Activated CD8-positive, alpha-beta memory T cell treated with anti-CD3 and anti-CD28 coated beads, Interleukin-2, amount 50 U/mL, for 48 hours (primary cell): Measurements from ENCODE around the gene KCNA4.
"Not testable (repeated sequence)": the region's sequence is repeated elsewhere in the genome, so short reads cannot be mapped to it uniquely, and the experiment has no call there.

Experiments used
- DNase-seq: peaks from one replicate; pipeline ENCODE4 v3.0.0-alpha.2; 2020

Gene KCNA4

DNA sequence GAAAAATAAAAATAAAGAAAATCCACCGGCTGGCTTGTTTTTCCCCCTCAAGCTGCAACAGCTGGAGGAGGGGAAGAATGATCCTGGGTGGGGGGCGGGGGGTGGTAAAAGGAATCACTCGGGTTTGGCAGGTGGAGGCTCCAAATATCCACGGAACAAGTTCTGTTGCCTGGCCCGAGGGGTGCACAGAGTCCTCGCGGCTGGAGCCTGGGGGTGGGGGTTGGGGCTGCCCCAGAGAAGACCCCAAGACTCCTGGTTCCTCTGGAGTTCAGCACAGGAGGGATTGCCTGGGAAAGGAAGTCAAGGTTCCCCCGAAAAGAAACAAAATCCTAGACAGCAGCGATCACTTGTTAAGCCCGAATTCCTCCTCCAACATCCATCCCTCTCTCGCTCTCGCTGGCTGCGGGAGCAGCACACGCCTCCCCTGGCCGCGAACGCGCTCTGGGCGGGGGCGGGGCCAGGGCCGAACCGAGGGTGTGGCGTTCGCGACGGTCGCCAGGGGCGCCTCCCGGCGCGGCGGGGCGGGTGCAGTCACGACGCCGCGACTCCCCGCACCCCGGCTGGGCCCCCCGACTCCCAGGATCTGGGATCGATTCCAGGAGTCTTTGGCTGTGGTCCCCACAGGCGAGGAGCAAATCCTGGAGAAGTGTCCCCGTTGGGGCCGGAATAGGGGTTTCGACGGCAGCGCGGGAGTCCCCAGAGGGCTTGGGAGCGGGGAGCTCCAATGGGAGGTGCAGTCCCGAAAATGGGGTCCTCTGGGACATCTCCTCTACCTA is at the start of gene KCNA4:
Gene KCNA4, minus strand, starts transcription at position 443 of the 776 bp plus-strand sequence. CDS start 4,352 bp downstream, outside the sequence.
- no peak for DNase-seq

DNA sequence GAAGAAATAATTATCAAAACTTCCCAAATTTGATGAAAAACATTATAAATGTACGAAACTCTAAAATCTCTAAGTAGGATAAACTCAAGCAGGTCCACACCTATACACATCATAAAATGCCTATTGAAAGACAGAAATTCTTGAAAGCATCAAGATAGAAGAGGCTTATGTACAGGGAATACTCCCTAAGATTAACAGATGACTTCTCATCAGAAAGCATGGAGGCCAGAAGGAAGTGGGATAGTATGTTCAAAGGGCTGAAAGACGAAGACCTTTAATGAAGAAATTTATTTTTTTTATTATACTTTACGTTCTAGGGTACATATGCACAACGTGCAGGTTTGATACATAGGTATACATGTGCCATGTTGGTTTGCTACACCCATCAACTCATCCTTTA is 45.3 kb upstream of the KCNA4 start:
- DNase-seq, result no peak

DNA sequence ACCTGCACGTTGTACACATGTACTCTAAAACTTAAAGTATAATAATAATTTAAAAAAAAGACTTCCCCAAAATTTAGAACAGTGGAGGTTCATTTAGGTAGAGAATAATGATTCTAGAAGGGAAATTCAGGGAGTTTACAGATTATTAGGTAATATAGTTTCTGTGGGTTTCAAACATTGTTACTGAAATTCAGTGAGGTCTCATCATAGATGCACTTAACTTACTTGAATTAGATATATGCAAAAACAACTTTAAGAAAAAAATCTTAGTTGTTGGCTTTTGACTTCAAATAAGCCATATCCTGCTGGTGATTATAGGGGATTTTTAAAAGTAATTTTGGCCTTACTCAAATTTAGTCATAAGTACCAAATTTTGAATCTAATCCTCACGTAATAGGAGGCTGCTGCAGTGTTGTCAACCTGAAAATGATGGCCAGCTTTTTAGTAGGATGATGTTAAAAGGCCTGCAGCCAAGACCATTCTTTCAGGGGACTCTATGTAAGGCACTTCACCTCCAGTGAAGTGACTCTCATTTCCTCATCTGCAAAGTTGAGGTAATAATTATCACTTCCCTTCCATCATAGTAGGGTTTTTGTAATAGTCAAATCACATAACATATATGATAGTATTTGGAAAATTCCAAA is 42.5 kb upstream of the KCNA4 start:
- no peak for DNase-seq

DNA sequence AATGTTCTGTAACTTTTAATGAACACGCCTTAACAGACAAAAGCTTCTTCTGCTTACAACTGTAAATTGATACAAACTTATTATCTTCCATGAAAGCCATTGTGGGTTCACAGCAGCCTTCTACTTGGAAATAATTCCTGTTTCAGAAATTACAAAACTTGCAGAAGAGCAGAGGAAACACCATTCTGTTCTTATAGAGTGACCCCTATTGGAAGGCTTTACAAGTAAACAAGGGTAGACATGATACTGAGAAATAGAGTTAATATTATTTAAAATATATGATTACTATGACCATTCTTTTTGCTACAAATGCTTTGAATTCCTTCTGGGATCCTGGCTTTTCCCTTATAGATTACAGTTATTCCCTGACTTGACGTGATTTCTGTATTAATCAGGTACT is 32.4 kb upstream of the KCNA4 start:
- DNase-seq, result no peak

DNA sequence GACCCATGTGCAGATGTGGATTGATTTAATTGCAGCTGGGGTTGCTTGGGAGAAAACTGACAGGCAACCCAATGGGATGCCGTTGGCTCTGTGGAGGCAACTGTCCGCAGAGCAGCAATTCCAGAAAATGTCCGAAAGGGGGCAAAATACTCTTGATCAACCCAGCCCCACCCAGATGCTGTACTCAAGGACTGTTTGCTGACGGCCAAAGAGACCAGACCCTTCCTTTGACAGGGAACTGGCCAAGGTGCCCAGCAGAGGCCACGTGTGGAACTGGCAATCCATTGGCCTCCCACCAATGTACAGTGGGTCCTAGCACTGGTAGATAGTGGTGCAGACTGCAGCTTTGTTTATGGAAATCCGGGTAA is 29.7 kb upstream of the KCNA4 start:
- no peak for DNase-seq

DNA sequence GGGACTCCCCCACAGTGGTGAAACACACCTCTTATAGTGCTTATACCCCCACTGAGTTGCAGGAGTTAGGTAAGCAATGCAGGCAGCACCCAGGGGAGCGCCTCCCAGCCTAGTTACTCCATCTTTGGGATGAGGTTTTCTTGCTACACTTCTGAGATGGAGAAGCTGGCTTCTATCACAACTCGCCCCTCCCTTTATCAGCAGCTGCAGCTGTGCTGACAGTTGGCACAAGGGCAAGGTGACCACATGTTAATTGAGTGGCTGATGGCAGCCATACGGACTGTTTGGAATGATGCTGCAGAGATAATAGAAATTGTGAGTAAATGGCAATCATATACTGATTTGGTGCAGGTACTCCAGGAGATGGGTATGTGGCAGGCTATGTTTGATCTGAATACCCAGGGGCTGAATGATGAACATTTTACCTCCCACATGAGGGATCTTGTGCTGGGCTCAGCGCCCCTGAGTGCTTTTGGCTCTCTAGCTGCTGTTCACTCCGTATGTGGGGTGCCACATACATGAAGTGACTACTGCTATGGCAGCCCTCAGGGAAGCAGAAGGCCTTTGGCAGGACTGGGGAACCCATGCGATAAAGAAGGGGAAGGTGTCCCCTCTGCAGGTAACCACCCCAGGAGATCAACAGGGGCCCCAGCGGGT is 29.2 kb upstream of the KCNA4 start:
- DNase-seq, result no peak

DNA sequence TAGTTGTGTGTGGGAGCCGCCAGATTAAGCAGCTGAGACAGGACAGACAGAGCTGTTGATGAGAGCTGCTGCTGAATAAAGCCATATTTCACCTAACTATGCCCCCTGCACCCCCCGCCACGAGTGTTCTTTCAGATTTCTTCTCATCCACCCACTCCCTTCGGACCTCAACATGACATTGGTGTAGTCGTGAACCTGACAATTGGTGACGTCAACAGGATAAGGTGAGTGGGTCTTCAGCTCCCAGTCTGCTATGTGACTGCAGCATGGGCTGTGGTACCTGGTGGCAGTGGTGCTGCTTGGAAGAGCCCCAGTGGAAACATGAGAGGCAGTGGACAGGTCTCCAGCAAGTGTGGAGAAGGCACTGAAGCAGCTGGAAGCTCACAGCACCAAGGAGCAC is 28.3 kb upstream of the KCNA4 start:
- DNase-seq, result no peak

DNA sequence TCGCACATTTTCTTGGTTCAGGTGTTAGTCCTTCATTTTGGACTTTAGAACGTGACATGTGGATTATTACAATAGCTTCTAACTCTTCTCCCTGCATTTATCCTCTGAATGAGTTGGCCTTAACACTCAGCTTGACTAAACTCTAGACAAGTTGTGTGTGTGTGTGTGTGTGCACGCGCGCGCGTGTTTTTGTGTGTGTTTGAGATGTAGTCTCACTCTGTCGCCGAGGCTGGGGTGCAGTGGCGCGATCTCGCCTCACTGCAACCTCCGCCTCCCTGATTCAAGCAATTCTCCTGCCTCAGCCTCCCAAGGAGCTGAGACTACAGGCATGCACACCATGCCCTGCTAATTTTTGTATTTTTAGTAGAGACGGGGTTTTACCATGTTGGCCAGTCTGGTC is 24.3 kb upstream of the KCNA4 start:
- DNase-seq, result no peak

DNA sequence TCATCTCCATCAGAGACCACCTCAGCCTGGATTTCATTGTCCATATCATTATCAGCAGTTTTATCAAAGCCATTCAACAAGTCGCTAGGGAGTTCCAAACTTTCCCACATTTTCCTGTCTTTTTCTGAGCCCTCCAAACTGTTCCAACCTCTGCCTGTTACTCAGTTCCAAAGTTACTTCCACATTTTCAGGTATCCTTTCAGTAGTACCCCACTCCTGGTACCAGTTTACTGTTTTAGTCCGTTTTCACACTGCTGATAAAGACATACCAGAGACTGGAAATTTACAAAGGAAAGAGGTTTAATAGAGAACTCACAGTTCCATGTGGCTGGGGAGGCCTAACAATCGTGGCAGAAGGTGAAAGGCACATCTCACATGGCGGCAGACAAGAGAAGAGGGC is 17.9 kb upstream of the KCNA4 start:
- DNase-seq, result not testable (repeated sequence)

DNA sequence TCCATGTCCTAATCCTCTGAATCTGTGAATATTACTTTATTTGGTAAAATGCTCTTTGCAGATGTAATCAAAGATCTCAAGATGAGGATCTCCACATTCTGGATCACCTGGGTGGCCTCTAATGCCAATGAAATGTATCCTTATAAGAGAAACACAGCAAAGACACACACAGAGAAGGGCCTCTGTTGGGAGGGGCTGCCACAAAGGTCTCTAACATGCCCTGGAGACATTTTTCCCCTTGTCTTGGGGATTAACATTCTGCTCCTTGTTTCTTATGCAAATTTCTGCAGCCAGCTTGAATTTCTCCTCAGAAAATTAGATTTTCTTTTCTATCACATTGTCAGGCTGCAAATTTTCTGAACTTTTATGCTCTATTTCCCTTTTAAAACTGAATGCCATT is 17.3 kb upstream of the KCNA4 start:
- DNase-seq, result not testable (repeated sequence)

DNA sequence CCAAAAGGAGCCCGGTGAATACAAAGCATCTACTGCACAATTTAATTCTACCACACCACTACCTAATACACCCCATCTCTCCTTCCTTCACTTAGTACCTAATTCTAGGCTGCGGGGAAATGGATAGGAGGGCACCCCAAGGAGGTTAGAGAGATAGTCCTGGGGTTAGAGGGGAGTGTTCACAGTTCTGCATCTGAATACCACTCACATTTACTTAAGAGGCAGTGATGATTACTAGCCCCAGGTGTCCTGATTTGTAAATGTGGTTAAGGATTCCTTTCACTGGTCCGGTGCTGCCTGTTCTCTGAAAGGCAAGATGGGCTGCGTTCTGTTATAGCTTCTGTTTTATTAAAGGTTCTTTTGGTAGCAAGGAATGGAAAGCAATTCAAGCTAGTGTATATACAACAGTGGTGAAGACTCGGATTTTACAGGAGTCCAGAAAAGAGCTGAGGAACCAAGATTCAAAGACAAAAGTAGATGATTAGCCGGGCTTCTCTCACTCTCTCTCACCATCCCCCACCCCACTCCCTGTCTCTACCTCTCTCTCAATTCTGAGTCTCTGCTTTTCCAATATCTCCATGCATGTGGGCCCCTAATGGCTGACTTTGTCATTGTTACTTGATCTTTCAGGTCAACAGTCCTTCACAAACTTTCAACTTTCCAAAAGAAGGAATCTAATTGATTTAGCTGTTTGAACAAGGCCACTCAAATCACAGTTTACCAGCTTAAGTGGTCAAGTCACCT is 8.7 kb upstream of the KCNA4 start:
- no peak for DNase-seq

DNA sequence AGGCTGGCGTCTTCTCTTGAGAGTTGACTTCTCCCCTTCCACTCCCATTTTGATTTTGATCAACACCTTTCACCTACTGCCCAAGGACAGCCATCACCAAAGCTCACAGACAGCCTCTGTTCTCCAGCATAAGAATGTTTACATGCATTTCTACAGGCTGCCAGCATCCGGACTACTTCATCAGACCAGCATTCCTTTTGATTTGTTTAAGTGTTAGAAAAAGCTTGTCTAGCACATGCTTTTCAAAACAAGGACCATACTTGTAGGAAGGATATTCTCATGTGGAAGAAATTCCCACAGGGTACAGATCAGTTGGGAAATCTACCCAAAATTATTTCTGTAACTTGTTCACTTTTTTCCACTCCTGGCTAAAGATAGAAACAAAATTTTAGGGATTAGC is 6.2 kb upstream of the KCNA4 start:
- DNase-seq, result no peak

DNA sequence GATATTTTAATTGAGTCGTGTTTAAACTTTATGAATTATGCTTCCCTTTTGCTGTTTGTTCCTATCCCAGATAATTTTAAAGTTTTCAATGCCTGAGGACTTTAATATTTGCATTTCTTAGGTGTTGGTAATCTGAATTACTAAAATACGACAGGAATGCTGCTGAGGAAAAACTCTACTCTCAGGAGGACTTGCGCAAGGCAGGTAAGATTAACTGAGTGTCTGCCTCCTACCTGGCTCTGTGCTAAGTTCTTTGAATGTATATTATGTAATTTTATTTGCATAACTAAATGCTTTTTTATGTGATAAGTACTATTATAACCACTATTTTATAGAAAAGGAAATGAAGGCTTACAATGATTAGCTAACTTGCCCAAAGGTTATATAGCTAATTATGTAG is 2.7 kb upstream of the KCNA4 start:
- no peak for DNase-seq

DNA sequence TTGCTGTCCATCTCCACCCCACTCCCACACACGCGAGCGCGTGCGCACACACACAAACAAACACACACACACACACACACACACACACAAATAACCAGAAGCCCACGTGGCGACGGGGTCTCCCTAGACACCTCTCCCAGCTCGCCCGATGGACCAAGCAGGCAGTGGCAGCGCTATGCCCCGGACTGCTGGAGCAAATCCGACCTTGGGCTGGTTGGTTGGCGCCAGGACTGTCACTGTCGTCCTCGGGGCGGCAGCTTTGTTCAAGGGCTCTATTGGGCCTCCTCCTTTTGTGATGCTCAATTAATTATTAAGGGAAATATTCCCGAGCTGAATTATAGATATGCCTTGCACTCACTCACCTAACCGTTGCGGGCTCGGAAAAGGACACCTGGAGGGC is 1.7 kb upstream of the KCNA4 start:
- DNase-seq, result no peak

DNA sequence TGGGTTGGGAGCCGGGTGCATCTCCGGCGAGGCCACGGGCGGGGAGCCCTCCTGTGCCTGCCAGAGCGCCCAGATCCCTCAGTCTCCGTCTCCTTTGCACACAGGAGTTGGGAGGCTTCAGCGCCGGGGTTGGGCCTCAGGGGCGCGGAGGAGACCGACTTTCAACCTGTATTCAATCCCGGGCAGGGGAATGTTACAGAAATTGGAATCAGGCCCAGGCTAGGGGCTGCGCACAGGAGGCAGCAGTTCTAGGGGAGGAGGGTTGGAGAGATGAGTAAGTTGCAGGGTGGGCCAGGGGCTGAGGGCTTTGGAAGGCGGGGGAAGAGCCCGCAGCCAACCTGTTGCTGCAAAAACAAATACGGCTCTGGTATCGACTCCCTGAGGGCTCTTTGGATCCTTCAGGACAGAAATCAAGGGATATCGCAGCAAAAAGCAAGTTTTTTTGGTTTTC is 640 bp upstream of the KCNA4 start:
- DNase-seq, result no peak

DNA sequence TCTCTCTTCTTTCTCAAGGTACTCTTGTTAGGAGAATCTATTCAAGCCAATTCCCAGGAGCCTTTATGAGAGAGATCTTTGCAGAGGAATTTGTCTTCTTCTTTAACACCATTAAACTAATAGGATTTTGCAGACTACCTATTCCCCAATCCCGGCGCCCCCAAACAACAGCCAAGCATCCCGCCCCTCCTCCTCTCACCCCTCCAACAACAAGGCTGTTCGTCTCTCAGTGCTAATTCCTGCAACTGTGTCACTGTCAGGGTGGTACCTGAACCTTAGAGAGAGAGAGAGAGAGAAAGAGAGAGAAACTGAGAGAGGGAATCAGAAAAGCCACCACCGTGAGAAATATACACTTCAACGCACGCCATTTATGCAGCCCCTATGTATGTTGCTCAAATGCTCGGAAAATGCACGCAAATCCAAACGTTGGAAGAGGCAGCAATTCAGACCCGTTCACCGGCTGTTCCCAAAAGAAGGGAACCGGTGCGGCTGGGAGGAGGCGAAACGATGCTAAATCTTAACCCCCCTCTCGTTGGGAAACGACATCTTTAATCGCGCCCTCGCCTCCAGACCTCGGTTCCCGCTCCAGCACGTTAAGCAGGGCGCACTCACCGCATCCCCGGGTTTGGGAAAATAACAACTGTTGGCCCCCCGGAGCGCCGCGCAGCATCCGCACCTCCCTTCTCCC is 961 bp downstream of the KCNA4 start:
- no peak for DNase-seq

DNA sequence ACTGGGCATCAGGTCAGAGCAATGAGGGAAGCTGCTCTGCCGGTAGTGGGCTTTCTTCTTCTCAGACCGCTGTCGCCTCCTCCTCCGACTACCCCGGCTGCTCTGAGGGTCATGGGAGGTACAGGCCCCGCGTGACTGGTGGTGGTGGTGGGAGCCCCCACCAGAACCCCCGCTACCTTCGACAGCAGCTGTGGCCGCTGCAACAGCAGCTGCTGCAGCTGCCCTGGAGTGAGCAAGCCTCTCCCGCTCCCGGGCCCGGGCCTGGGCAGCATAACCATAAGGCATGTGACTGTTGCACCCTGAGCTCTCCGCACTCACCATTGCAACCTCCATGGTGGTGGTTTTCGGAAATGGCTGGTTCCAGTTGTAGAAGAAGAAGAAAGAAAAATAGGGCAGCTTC is 4.5 kb downstream of the KCNA4 start:
- no peak for DNase-seq

DNA sequence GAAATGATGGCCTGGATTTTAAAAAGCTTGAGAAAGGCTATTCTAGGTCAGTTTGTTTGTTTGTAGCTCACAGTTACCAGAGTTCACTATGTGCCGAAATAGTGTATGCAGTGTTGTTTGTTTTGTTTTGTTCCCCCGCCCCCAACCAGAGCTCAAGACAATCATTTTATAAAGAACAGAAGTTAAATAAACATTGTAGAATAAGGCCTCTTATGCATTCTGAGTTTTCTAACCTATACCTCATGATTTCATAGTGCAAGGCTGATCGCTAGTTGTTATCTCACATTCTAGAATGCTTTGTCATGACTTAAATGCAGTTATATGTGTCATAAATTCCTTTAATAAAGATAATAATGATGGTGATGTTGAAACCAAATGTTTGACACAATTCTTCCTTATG is 7.8 kb downstream of the KCNA4 start:
- DNase-seq, result no peak

DNA sequence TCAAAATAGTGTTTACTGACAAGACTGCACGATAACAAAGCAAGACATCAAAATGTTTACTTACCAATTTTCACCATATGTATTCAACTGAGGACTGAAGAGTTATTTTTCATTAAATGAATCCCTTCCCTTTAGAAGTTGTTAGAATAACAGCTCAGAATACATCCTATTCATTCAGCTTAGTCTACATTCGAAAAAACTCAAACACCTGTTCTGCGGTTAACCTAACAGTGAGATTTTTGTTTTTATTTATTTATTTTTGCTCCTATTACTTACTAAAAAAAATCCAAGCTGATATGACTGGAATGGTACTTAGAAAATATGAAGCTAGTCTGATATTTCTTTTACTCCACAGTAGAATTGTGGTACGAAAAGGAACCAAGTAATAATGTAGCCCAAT is 10.0 kb downstream of the KCNA4 start:
- DNase-seq, result no peak

DNA sequence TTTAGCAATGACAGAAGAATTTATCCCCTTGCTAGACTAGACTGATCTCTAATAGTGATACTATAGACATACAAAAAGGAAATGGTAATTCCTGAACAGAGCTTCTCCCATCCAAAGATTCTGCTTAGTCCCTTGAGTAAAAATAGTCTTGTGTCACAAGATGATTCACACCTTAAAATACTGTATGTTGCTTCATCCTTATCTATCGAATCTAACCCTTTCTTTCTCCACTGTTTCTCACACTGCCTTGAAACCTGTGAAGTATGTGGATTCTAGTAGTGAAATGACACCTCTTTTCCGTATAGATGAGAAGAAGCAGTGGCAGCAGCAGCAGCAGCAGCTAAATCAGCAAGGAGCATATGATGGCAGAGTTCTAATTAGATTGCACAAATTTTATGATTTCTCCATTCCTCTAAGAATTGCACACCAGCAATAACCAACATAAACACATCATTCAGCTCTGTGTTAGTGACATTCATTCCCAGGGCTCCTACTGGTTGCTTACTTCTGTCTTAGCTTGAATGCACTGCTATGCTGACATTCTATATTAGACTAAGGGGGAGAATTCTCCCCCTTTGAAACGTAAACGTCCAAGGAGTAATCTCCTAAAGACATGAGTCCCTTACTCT is 14.6 kb downstream of the KCNA4 start:
- no peak for DNase-seq

DNA sequence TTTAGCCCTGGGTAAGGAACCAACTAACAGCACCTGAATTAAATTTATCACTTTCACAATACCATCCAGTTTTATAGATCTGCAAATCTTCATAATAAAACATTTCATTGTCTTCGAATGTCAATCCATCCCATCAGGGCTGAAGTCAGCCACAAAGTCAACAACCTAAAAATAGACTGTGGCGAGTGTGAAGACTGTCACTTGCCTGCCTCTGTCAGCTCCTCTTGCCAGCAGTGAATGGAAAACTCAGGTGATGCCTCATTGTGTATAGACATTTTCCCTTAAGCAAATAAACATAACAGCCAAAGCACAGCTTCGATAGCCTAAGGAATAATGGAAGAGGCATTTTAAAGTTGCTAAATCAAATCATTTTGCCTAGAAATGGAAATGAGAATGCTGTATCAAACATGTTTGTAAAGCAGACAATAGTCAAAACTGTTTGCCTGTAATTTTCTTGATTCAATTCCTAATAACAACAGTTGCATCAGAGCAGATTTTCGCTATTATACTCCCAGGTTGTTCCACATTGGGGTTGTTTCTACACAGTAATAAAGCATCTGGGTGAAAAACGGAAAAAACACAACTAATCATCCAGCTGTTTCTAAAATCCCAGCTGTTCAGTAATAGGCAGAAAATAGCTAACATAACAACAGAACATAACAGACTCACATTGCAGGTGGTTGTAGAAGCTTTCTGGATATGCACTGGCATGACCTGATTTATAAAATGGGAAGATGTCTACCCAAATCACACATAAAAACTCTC is 15.7 kb downstream of the KCNA4 start:
- no peak for DNase-seq

DNA sequence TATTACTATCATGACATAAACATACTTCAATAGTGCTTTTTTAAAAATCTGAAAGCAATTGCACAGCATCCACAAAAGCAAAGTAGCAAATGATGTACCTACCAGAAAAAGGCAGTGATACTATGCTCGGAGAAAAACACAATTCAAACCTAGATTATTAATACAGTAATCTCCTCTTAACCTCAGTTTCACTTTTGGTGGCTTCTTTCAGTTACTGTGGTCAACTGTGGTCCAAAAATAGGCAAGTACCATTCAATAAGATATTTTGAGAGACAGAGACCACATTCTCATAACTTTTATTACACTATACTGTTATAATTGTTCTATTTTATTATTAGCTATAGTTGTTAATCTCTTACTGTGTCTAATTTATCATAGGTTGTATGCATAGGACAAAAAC is 20.8 kb downstream of the KCNA4 start:
- no peak for DNase-seq
